Measurements from ENCODE around the gene NTSR1.

NTSR1 gene

GRCh38 chr20:62760856-62761758 lies 52.5 kb downstream of the NTSR1 start:
- DNase-seq, result no peak

GRCh38 chr20:62761759-62762131 lies 53.1 kb downstream of the NTSR1 start:
- no peak for DNase-seq

- no peak for DNase-seq
Observed at GRCh38 chr20:62762376-62762775, 53.7 kb downstream of the NTSR1 start.

GRCh38 chr20:62762801-62763368 lies 54.2 kb downstream of the NTSR1 start:
- no peak for DNase-seq

- no peak for DNase-seq
Observed at GRCh38 chr20:62763404-62763803, 54.8 kb downstream of the NTSR1 start.

- no peak for DNase-seq
Observed at GRCh38 chr20:62764156-62764935, 55.7 kb downstream of the NTSR1 start.

GRCh38 chr20:62765021-62765420 lies 56.4 kb downstream of the NTSR1 start:
- DNase-seq, result no peak

GRCh38 chr20:62765432-62766070 lies 56.9 kb downstream of the NTSR1 start:
- DNase-seq, result no peak

- no peak for DNase-seq
Observed at GRCh38 chr20:62766071-62766450, 57.4 kb downstream of the NTSR1 start.

GRCh38 chr20:62766716-62767115 lies 58.1 kb downstream of the NTSR1 start:
- DNase-seq, result no peak

- no peak for DNase-seq
Observed at GRCh38 chr20:62768234-62768546, 59.6 kb downstream of the NTSR1 start.

- DNase-seq, result no peak
Observed at GRCh38 chr20:62768551-62769287, 60.1 kb downstream of the NTSR1 start.

- no peak for DNase-seq
Observed at GRCh38 chr20:62769346-62770071, 60.9 kb downstream of the NTSR1 start.

- DNase-seq, result no peak
Observed at GRCh38 chr20:62770111-62770910, 61.7 kb downstream of the NTSR1 start.

- DNase-seq, result no peak
Observed at GRCh38 chr20:62770916-62771315, 62.3 kb downstream of the NTSR1 start.

GRCh38 chr20:62771396-62772102 lies 62.9 kb downstream of the NTSR1 start:
- DNase-seq, result no peak

GRCh38 chr20:62772103-62772611 lies 63.5 kb downstream of the NTSR1 start:
- DNase-seq, result no peak

GRCh38 chr20:62772619-62772989 lies 64.0 kb downstream of the NTSR1 start:
- no peak for DNase-seq

- DNase-seq, result no peak
Observed at GRCh38 chr20:62772990-62773844, 64.6 kb downstream of the NTSR1 start.

Data from NCI-H510A treated with DMSO at 0.1 percent for 48 hours (cell line).